PC-3 (cell line): ENCODE data around the gene MACROD2.

Experiments
- EZH2 ChIP-seq: fragments of 300-600 bp; sonication (generic); IDR thresholded peaks from one replicate; pipeline ENCODE4 v1.6.1; 2017; ENCODE audit warnings: antibody characterized with exemption, mild to moderate bottlenecking, low read length; ENCODE audit not compliant: unreplicated experiment
- EZH2phosphoT487 ChIP-seq: fragments of 300-600 bp; sonication (generic); IDR thresholded peaks from 2 replicates; pipeline ENCODE4 v1.6.1; 2018; ENCODE audit warnings: mild to moderate bottlenecking, antibody characterized with exemption, low read length, borderline replicate concordance
- TF ChIP-seq, protein P1 (sequence below): fragments of 300-600 bp; sonication (generic); conservative IDR thresholded peaks from 2 replicates; pipeline ENCODE4 v1.5.1; 2017; ENCODE audit warnings: antibody characterized with exemption, low read depth, mild to moderate bottlenecking, low read length

DNA sequence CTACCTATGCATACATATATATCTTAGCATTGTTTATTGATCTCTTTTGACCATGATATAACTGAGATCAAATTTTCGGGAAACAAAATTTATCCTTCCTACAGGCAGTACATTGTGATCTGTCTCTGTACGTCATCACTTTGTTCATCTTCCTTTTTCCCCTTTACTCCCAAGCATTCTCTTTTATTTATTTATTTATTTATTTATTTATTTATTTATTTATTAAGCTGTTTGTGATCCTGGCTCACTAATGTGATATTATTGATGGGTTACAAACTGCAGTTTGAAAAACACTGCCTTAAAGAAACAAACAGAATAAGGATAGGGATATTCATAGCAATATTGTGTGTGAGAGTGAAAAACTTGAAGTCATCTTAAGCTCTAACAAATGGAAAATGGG, 51.2 kb downstream of the MACROD2 start:
- no peak for TF ChIP-seq EZH2
- TF ChIP-seq, protein P1, sequence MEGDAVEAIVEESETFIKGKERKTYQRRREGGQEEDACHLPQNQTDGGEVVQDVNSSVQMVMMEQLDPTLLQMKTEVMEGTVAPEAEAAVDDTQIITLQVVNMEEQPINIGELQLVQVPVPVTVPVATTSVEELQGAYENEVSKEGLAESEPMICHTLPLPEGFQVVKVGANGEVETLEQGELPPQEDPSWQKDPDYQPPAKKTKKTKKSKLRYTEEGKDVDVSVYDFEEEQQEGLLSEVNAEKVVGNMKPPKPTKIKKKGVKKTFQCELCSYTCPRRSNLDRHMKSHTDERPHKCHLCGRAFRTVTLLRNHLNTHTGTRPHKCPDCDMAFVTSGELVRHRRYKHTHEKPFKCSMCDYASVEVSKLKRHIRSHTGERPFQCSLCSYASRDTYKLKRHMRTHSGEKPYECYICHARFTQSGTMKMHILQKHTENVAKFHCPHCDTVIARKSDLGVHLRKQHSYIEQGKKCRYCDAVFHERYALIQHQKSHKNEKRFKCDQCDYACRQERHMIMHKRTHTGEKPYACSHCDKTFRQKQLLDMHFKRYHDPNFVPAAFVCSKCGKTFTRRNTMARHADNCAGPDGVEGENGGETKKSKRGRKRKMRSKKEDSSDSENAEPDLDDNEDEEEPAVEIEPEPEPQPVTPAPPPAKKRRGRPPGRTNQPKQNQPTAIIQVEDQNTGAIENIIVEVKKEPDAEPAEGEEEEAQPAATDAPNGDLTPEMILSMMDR, result no peak
- TF ChIP-seq EZH2phosphoT487, result no peak
